Measurements from ENCODE around the gene LYZL4.

Gene LYZL4

DNA sequence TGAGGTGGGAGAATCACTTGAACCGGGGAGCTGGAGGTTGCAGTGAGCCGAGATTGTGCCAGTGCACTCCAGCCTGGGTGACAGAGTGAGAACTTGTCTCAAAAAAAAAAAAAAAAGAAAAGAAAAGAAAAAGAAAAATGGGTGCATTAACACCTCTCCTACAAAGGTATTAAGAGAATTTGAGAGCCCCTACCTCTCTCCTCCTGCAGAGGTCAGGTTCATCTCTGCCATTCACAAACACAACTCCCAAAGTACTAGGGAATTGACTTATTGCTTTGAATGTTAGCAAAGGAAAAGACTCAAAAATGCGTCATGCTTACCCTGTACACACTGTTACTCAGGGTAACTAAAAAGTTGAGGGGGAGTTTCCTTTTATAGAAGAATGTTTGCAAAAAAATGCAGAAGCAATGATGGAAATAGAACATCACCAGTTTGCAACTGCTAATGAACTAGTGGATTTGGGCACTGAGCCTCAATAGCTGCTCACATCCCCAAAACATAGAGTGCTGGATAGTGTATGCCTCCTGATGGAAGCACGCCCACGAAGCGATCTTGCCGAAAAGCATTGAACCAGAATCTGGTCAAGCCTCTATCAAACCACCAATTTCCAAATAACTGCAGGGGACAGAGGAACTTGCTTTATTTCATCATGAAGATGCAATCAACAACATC is 15.5 kb upstream of the LYZL4 start:
- DNase-seq: no peak

DNA sequence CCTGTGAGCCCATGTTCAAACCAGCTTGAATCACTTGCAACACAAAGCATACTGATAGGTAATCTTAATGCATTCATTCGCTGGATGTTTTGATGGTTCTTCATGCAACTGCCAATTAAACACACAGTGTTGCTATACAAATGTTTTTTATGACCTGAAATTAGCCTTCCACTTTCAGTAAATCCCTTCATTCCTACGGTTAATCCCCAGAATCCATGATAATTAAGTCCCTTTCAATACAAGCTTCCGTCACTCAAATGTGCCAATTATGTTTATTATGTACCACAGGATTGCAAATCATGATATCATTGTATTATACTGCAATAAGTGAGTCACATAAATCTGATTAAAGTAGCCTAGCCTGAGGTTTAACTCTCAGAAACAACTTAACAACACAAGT is 14.5 kb upstream of the LYZL4 start:
- no peak for DNase-seq

DNA sequence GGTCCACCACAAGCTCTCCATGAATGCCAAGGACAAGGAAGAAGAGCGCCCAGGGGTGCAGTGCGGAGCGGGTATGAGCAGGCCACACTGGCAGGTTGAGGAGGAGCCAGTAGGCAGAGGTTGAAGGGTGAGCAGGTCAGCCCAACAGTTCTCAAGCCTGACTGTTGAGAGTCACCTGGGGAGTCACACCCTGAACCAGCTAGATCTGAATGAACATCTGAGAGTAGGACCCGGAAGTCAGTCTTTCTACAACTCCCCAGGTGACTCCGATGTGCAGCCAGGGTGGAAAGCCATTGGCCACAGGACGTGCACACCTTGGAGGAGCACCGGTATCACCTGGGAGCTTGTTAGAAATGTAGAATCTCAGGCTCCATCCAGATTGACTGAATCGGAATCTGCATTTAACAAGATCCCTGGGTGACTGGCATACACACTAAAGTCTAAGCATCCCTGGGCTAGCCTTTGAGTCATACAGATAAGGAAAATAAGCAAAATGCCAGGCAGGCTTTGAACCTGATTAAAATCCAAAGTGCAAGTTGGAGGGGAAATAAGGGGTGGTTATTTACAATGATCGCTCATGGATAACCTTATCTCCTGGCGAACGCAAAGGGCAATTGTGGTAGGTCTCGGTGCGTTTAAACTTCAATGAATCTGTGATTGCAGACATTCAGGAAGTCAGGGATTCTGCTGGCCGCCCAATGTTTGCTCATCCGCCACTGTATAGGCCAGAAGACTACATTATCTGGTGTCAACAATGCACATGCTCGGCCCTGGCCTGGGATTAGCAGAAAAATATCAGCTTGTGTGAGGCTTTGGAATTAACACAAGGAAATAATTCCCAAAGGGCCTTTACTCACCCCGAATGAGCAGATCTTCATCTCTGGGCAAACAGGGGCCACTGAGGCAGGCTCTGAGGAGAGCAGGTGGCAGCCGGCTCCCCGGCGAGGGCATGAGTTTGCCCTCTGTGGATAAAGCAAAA is 11.7 kb upstream of the LYZL4 start:
- no peak for DNase-seq

DNA sequence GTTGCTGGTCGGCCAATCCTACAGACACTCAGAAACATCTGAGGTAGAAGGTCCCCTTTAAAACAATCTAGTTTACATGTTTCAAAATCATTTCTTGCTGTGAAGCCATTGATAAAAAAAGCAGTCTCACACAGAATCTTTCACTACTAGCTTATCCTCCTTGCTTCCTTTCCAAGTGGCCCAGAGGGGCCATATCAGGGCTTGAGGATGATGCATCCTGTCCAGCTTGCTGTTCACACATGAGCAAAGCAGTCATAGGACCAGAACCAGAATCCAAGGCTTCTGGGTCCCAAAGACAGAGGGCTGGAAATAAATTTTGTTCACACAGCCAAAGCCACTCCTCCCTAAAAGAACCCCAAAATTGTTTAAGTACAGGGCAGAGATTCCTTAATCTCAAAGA is 9.2 kb upstream of the LYZL4 start:
- no peak for DNase-seq

DNA sequence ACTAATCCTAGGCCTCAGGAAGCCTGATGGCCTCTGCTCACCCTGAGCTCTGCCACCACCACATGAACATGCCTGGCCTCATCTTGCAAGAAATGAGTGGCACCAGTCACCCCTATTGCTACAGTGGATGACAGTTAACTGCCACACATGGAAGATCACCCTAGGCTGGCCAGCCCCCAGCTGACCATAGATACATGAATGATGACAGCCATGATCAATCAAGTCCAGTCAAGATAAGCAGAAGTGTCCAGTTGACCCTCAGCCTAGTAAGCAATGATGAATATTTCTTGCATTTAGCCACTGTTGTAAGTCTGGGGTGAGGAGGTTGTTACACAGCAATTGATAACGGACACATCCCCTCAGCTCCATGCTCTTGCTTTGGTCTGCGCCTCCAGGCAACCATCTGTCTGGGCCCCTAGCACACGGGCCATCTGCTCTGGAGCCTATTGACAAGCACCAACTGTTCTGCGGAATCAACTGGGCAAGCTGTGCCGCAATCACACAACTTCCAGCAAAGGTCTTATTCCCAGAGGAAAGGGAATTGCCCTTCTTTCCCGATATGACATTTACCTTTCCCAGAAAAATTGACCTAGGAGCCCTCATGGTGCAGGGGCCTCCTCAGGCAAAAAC is 2.2 kb upstream of the LYZL4 start:
- DNase-seq: no peak

DNA sequence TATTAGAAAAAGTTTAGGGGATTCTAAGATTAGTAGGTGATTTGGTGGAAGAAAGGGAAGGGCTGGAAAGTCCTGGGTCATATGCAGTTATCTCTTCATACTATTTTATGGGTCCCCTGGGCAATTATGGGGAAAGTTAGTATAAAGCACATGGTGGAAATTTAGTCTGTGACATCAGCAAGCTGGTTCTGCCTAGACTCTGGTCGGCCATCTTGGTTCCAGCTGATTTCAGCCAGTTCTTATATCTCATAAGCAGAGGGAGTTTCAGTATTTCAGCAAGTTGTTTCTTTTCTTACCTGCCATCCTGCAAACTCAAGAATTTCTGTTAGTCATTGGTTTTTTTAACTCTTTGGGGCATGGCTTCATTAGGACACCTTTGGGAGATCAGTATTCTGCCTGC is 1.0 kb upstream of the LYZL4 start:
- DNase-seq: no peak

DNA sequence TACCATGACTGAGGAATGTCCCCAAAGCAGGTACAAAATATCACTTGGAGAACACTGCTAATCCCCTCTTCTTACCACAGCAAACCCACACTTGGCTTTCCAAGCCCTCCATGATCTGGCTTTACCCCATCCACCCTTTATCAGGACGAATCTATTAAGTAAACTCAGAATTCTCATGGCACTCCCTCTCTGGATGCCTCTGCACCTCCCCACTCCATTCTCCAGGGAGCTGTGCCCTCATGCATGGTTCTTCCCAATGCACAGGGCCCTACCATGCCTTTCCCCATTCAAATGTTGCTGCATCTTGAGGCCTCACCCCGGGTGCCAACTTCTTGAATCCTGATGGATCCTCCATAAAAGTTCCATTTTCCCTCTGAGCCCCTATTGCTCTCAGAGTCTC is 2.3 kb downstream of the LYZL4 start:
- DNase-seq: no peak

DNA sequence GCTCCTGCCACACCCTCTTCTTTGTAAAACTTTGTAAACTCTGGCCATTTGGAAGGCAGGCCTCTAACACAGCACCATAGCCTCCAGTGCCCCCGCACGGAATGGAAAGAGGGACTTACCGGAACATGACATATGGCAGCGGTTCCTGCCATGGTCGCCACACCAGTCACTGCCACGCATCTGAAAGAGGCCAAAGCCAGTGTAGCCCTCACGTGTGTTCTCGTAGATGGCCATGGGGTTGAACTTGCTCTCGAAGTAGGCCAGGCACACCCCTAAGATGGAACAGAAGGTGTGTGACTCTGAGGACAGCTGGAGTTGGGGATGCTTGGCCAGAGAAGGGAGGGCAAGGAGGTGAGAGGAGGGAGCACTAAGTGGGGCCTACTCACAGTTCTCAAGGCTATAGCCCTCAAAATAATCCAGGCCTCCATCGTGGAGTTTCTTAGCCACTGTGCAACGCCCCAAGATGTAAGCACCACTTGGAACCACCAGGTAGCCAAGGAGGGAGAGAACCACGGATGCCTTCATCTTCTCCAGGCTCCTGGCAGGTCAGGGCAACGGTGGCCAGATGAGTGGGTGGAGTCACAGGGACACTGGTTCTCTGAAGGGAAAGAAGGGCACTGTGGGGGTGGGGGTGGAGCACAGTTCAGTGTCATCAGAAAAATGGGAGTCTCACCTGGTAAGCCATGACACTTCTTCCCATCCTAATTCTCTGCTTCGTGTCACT is 3.5 kb downstream of the LYZL4 start:
- no peak for DNase-seq

DNA sequence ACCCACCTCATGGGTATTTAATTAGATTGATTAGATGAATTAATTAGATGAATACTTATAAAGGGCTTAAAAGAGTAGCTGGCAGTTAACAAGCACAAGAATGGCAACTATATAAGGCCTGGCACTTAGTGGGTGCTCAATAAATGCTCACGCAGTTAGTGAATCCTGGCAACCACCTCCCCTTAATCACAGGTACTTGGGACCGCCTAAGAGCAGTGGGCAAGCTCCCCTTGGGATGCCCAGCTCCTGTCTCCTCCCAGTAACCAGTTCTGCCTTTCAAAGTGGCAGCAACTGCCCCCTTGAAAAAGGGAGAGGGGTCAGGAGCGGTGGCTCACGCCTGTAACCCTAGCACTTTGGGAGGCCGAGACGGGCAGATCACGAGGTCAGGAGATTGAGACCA is 4.6 kb downstream of the LYZL4 start:
- DNase-seq: no peak

DNA sequence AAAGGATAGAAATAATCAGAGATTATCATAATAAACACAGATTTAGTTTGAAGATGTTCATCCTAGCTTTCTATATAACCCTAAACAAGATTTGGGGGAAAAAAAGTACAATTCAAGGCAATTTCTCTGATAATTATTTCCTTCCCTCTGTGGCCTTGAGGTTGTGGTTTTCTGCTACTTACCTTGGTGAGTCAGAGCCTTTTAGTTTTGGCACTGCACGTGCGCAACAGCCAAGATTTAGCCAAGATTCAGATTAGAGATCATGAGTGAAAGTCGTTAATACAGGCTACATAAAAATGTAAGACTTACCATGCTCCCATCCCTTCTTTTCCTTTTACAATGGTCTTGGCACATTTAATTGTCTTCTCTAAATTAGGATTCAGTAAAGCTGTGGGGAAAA is 6.7 kb downstream of the LYZL4 start:
- DNase-seq: no peak

DNA sequence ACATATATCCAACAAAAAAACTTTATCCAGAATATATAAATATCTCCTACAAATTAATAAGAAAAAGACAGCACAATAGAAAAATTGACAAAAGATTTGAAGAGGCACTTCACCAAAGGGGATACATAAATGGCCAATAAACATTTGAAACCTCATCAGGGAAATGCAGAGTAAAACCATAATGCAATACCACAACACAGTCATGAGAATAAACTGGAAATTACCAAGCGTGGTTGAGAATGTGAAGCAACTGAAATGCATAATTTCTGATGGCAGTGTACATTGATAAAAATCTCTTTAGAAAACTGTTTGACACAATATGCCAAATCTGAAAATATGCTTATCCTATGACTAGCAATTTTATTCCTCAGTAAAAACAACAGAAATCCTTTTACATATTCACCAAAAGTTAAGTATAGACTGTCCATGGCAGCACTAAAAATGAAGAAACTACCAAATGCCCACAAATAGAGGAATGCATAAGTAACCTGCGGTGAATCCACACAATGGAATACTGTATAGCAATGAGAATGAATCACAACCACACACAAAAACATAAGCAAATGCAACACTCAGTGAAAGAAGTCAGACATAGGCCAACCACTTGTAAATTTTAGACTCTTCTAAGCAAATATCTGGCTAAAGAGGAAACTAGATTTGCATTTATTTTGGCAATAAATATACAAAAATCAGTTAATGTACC is 7.9 kb downstream of the LYZL4 start:
- no peak for DNase-seq

DNA sequence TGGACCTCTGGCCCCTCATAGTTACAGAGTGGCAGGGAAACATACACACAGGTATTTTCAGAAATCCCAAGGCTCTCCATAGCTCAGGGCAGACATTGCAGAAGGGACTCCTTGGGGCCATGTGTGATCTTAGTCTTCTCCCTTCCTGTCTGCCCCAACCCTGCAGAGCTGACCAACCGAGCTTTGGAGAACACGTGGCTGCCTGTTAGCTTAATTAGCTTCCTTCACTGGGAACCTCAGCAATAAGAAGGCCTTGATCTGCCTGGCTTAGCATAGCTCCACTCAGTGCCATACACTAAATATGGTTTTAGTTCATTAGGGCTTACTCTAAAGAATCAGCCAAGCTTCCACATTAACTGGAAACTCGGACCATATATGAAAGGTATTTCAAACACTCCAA is 12.3 kb downstream of the LYZL4 start:
- no peak for DNase-seq

DNA sequence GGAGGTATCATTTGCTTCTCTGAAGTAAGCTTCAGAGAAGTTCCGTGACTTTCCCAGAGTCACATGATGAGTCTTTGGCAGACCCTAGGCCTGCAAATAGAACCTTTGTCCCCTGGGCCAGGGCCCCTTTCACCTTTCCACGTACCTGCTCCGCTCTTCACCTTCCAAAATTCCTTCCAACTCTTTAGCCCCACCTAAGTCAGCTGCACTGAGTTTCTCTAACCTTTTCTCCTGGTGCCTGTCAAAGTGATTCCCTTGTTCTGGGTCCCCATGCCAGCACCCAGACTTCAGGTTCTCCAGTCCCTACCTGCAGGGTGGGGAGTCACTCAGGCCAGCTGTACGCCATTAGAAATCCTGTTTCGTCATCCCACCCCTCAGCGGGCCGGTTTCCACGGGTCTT is 12.8 kb downstream of the LYZL4 start:
- DNase-seq: no peak

DNA sequence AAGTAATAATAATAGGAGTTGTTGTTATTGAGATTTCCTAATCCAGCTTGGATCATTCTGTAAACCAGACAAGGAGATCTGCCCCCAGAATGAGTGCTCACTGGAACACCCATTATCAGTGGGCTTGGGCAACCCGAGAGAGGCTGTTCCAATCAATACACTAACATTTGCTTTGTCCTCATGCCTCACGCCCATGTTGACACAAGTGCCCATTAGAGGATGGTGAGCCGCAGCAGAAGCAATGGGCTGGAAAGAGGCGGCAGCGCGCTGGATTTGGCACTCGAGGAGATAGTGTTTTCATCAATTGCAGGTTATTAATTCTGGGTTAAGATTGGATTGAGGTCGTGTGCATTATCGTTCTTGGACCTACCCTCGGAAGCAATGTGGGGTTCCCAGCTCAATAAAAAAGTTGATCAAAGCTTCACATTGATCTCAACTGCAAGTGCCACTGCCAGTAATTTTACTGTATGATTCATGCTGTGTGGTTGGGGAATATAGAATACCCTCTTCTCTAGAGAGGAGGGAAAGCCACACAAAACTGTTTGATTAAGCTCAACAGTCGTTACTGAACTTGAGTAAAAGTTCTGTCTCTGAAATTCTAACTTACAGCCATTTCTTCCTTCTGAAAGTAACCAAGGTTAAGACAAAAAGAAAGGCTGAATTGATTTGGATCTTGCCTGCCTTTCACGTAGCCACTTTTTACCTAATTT is 15.7 kb downstream of the LYZL4 start:
- no peak for DNase-seq

DNA sequence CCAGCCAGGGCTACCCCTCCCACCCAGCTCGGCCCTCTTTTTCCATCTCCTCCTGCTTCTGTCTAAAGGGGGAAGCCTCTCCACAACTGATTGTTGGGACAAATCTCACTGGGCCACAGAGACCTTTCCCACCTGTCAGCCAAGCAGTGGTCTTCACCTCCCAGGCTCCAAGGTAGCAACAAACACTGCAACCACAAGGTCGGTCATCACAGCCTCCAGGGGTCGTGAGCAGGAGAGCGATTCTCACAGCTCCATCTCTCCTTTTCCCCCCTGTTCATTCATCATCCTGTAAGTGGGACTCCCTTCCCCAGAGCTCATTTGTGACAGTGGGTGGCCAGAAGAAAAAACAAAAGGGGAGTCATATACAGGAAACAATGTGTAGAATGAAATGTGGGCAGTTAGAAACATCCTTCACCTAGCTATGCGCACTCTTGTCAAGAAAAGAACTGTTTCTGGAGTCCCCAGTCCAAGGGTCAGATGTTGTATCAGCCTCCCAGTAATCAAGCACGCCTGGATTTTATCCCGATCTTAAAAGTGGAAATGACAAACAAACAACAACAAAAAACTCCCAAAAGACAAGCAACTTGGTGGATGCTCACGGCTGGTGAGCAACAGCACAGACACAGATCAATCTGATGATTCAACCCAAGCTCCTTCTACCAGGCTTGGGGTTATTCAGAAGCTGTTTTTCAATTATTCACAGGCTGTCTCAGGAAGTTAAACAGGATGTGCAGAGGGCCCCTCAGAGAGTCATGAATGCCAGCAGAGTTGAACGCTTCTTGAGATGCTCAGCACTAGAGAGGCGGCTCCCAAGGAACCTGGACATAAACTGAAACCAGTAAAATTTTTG is 22.4 kb downstream of the LYZL4 start:
- peak; percentile 25 for DNase-seq

DNA sequence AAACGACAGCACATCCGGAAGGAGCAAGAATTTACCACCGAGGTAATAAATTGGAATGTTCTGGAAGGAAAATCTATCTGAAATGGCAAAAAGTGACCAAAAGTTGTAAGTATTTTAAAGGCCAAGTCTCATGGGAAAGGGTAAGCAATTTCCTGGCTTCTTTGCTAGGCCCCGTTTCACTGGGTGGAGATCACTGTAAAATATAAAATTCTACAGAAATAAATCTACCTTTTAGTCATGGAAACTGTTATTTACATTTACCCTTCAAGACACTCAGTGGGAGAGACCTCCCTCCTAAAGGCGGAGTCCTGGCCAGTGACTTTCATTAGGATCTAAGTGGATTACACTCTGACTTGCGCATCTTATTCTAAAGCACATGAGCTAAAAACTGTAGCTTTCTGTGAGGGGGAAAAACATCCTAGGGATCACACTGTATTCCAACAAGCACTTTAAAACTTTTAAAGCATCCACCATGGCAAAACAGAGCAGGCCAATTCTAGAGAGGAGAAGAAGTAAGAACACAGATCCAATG is 28.8 kb downstream of the LYZL4 start:
- DNase-seq: no peak

DNA sequence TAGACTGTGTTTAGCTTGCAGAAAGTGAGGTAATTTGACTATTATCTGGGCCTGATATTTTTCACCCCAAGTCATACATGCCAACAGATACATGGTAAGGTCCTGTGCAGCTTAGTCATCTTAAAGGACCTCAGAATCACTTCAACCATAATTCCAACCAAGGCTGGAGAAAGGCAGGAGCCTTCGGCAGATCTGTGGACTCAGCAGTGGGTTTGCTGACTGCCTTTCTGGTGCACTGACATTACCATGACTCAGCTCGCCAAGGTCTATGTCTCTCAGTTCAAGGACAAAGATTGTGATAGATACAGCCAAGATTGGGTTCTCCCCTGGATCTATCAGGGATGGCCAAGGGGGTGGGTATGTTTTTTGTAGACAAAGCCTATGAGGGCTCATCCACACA is 32.7 kb downstream of the LYZL4 start:
- no peak for DNase-seq

DNA sequence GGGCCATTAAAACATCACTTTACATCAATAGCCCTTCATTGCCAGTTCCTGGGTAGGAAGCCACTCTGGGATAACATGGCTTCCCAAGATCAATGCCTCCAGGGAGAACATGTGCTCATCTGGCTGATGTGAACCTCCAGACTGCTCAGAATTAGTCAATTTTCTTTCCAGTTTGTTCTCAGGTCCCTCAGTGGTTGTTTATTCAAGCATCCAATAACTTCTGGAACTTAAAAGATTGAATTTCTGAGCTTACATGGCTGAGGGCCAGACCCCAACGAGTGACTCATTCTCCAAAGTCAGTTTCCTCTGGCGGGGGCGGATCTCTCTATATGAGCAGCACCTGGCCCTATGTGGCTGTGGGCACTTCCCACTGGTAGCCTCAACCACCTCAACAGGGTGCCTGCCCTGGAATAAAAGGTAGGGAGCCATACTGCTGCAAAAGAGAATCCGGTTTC is 34.0 kb downstream of the LYZL4 start:
- DNase-seq: peak; percentile 78

DNA sequence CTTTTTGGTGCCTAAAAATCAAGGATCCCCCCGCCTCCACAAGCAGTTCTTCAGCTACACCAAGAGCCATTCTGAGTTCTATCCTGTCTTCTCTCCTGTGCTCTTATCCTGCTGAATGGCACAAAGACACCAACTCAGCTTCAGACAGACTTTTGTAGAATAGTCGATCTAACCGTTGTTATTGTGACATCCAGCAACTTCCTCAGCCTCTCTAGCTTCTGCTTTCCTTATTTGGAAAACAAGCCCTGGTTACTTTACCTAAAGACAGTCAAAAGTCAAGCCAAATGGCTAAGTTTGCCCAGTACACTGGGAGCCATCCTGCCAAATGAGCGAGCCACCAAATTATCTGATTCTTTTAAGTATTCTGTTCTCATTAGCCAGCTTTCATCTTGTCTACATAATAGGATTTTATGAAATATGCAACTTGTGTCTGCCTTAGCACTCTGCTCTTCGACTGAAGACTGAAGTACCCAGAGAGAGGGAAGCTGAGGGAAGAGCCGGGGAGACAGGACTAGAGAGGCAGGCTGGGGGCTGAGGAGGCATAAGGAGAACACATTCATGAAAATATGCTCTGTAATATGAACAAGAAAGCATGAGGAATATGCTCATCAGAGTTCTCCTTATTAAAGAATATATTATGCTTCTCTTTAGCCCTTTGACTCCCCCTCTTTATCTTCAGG is 35.1 kb downstream of the LYZL4 start:
- DNase-seq: no peak

DNA sequence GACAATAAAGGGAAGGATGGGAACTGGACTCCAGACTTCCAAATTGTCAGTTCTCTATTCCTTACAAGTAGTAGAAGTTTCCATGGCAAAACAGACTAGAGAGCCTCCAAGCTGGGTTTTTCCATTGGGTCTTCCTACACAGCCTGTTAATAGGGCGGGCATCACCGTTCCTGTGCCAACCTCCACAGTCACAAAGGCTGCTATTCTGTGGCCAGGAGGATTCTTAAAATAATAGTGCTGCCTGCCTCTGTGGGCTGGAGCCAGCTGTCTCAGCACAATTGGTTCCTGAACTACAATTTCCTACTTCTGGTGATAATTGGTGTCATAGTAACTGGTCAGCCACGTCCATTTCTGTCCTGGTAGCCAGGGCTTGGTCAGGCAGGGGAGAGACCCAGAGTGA is 38.6 kb downstream of the LYZL4 start:
- no peak for DNase-seq
